ENCODE measurements around the gene ZBTB11. TPM values are rescaled to one million over a fixed set of nuclear protein-coding genes. Genes with fewer than 3 reads are reported as not detected.

The ZBTB11 gene
- total RNA-seq, 1 experiment from 2014 or later: 14.8 TPM

- Histone ChIP-seq H3K4me2 (ENCODE audit: insufficient read depth, insufficient read length, low read length) (no peak overlapping the region), H4K5ac (ENCODE audit: insufficient read length, low read depth, low read length) (no peak overlapping the region), H3K56ac (ENCODE audit: insufficient read length, low read depth, low read length) (no peak overlapping the region), H3K23me2 (ENCODE audit: insufficient read length, low read depth, low read length, poor library complexity, severe bottlenecking) (no peaks in the 10 kb centered on the region), H3T11ph (ENCODE audit: low read length) (no peak overlapping the region), H4K8ac (replicated peaks; ENCODE audit: insufficient read length, low read depth, low read length) (no peak overlapping the region), H3K14ac (ENCODE audit: insufficient read depth, low read length) (no peak overlapping the region), H2AFZ (ENCODE audit: low read length) (no peak overlapping the region), H3K4ac (ENCODE audit: low read depth, low read length) (no peak overlapping the region), H2BK5ac (ENCODE audit: insufficient read length, low read length) (no peak overlapping the region), H3K18ac (ENCODE audit: insufficient read length, low read depth, low read length) (no peak overlapping the region), H3K27me3 (ENCODE audit: insufficient read depth, low read length) (no peaks in the 10 kb centered on the region), H2BK15ac (ENCODE audit: low read depth, low read length) (no peak overlapping the region), H3K79me2 (ENCODE audit: insufficient read depth, low read length) (no peaks in the 10 kb centered on the region), H4K91ac (ENCODE audit: insufficient read length, low read depth, low read length) (no peak overlapping the region), H2BK20ac (ENCODE audit: low read depth, low read length, poor library complexity, severe bottlenecking) (no peak overlapping the region), H4K20me1 (ENCODE audit: control insufficient read depth, insufficient read depth, insufficient read length) (no peaks in the 10 kb centered on the region), H3K9me3 (ENCODE audit: control insufficient read depth, low read depth, low read length) (no peaks in the 10 kb centered on the region), H2AK5ac (ENCODE audit: insufficient read length, low read length) (no peak overlapping the region), H3K27ac (ENCODE audit: insufficient read length, low read depth, low read length) (no peak overlapping the region), H2BK120ac (ENCODE audit: low read depth, low read length, poor library complexity, severe bottlenecking) (no peak overlapping the region), H2BK12ac (ENCODE audit: insufficient read length, low read depth, low read length) (no peak overlapping the region), H3K4me1 (ENCODE audit: insufficient read depth, low read length) (peaks cover 2% of the 10 kb centered on the region; the same call in 1 of the 2 replicates), H3K9ac (ENCODE audit: extremely low read depth, insufficient read length, low read length) (no peak overlapping the region), H3K23ac (ENCODE audit: insufficient read length, low read depth, low read length) (no peak overlapping the region), H3K79me1 (ENCODE audit: insufficient read depth, low read depth, low read length, poor library complexity, severe bottlenecking) (no peaks in the 10 kb centered on the region)
- no peak for DNase-seq
- H3K27ac Mint-ChIP-seq: peak overlapping the region; percentile 28 to 85 (median 62); a peak in 5 of 7 replicates
- H3K27me3 Mint-ChIP-seq (ENCODE audit: low read depth): no peaks in the 10 kb centered on the region; the same call in 1 of the 2 replicates
- peaks cover 0 to 5% (median 0%) of the 10 kb centered on the region in 3 experiments; a peak in 1 of 7 replicates for H3K36me3 Mint-ChIP-seq (ENCODE audit: insufficient read depth in 1 of 3, low read depth in 3 of 3)
- H3K4me1 Mint-ChIP-seq: peaks cover 26 to 35% of the 10 kb centered on the region in 2 experiments
- WGBS (ENCODE audit: extremely low coverage, insufficient read length, low lambda C conversion rate): no CpG with 5 or more reads among the region's 8 CpGs
- H3K9me3 Mint-ChIP-seq: no peaks in the 10 kb centered on the region
- no peak overlapping the region; a peak in 1 of 5 replicates for H3K4me3 Mint-ChIP-seq
- TF ChIP-seq CTCF (conservative IDR thresholded peaks at IDR 0.05): no peak
Observed at GRCh38 chr3:101643009-101643844, 33.7 kb downstream of the ZBTB11 start.

Measured in H9 (cell line).